Sciatic nerve (tissue), 2 donors: ENCODE measurements around the gene CRBN. TPM values are rescaled to one million over a fixed set of nuclear protein-coding genes. Genes with fewer than 3 reads are reported as not detected.

ENCODE experiments used
- ATAC-seq: fragments of 200-7000 bp; cut with Tn5 transposase; one replicate; pipeline ENCODE4 v1.9.1; 2020; ENCODE audit warnings: mild to moderate bottlenecking, moderate library complexity
- DNase-seq: peaks from one replicate; pipeline ENCODE4 v3.0.0-alpha.2; 2020; ENCODE audit warnings: low spot score
- intact Hi-C: fragments of 100-400 bp; cut with DNase I; formaldehyde crosslinking; loops from one replicate; pipeline ENCODE4 v1.14.2; 2022
- total RNA-seq: library from RNA; stranded (reverse); fragmentation: NEBNext Ultra II Directional; extraction: Animal tissue kit (Norgen Biotek cat#: 25700); gene quantifications from one replicate; pipeline ENCODE4 v1.2.1, GENCODE V29; 2021
- donor health status: DM: no; HTN: no; CAD: no.
- donor health status: DM: no; HTN: no; CAD: no.

The CRBN gene
- total RNA-seq: 87.5 TPM

DNA sequence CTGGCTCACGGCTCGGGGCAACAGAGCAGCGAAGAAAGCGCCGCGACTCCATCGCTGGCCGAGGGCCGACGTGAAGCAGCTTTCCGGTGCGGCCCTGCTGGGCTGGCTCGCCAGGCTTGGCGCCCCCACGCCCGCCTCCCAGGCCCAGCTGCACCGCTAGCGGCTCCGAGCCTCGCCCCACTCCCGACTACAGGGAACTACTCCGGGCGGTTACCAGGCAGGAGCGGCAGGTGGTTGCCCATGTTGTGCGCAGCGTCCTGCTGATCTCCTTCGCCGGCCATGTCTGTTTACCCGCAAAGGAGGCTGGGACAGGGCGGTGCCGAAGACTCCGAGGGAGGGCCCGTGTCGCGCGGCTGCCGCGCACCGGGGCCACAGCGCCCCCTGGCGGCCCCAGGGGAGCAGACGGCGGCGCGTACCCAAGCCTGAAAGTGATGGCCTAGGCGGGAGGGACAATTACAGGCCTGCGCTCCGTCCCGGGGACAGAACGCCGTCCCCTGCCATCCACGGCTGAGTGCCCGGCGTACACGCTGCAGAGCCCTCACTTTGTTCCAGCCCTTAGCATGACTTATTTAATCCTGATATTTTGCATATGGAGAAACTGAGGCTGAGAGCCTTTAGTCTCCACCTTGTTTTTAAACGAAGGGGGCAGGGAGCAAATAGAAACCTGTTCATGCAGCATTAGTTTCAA is at the start of gene CRBN:
Gene CRBN, minus strand, starts transcription at position 285 of the 688 bp plus-strand sequence. Its CDS starts 4 bp downstream, at position 281.
- peak; percentile 98 for ATAC-seq

DNA sequence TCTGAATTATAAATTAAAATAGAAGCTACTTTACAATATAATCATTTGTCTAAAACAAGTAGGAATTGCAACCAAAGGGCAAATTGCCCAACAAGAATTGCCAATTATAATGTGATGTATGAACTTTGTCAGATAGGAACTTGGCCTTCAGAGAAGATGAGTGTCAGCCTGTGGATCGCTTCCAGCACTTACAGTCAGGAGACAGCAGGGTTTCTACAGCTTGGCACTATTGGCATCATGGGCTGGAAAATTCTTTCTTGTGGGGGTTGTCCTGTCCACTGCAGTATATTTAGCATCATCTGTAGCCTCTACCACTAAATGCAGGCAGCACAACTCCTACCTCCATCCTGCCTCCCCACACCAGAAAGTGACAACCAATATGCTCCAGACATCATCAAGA is 48.1 kb upstream of the CRBN start:
- no peak for ATAC-seq
- no peak for DNase-seq
- intact Hi-C loops: no loop called here

More for the DNA sequence above, at the start of gene CRBN:
- DNase-seq: peak; percentile 91
- intact Hi-C loops: no loop called here

DNA sequence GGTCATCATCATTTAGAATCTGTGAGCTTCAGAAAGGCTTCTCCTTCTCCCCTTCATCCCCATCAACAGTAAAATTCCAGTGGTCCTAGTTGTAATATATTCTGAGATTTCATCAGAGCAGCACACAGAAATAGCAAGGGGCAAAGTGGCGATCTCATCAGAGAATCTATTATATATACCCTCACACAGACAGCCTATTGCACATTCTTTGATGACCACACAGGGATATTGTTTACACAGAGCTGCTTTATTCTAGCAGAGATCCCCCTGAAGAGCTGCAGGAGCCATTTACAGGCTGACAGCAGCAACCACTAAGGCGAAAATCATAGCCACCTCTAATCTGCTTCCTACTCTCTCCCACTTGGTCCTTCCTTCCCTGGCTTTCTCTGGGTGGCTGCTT is 42.0 kb upstream of the CRBN start:
- intact Hi-C loops: no loop called here
- DNase-seq (no peak), ATAC-seq (no peak)

DNA sequence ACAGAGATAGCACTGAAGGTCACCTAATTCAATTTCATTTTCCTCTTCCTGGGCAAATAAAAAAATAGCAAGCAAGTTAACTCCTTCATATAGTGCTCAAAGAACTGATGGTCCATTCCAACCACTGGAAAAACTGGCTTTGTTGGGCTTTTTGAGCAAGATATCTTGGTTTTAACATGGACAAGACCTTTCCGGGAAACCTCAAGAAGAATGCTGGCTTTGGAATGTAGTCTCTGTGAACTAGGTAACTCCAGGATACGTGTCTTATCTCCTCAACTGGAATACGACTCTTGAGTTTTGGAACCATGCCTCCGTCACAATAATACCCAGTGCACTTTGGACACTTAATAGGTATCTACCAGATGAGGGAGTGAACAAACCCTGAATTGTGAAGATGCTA is 36.9 kb upstream of the CRBN start:
- no peak for ATAC-seq
- DNase-seq: no peak
- intact Hi-C loops: no loop called here

DNA sequence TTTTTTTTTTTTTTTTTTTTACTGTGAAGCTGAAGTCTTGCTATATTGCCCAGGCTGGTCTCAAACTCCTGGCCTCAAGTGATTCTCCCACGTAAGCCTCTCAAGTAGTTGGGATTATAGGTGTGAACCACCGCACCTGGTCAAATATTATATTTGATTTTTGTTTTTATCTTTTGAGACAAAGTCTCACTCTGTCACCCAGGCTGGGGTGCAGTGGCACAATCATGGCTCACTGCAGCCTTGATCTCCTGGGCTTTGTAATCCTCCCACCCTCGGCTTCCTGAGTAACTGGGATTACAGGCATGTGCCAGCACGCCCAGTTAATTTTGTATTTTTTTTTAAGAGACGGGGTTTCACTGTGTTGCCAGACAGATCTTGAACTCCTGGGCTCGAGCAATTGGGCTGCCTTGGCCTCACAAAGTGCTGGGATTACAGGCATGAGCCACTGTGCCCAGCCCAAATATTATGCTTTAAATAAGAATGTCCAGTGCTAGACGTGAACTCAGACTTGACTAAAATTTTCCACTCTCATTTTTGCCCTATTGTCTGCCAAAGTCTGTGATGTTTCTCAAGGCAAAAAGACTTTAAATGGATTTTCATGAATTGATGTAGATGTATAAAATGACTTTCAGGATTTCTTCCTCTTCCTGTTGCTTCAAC is 33.4 kb upstream of the CRBN start:
- intact Hi-C loops: no loop called here
- DNase-seq (no peak), ATAC-seq (no peak)

DNA sequence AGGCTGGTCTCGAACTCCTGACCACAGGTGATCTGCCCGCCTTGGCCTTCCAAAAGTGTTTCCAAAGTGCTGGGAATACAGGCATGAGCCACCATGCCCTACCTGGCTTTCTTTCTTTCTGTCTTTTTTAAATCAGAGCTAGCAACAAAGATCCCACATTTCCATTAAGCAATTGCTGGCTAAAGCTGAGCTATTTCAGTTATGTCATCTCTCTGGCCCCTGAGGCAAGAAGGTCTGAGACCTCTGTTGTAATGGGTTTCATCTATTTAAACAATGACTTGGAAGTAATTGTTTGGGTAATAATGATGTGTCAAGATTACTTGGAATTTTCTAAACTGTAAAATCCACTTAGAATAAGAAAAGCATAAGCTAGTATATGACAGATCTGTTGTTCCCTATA is 30.2 kb upstream of the CRBN start:
- DNase-seq (no peak), ATAC-seq (no peak)
- intact Hi-C loops: no loop called here

DNA sequence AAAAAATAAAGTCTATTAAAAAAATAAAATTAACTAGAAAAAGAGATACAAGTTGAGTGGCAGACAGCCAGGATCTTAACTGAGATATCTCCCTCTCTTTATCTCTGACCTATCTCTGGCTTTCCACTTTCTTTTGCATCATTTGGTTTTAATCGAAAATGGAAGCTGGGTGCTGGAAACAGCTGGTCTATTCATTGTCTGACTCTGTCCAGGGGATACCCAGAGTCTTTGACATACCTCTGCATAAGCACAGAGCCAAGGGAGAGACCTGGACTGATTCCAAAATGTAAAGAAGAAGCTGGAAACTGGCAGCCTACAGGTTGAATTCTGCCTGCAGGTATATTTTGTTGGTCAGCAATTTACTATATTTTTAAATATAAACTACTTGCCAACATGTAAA is 29.6 kb upstream of the CRBN start:
- DNase-seq (no peak), ATAC-seq (no peak)
- intact Hi-C loops: no loop called here

DNA sequence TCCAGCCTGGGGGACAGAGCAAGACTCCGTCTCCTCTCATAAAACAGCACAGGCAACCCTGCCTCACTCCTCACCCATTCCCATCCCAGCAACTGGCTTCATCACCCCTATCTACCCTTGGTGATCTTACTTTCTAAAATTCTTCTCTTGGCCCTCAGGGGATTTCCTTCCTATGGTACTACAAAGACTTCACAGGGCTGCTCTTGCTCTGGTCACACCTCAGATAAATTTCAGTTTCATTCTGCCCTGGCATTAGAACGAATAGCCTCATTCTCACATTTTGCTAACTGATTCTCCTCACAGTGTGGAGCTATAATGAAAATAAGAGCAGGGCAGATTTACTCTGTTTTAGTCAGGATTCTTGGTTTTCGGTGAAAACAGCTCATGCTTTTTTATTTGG is 22.1 kb upstream of the CRBN start:
- DNase-seq (no peak), ATAC-seq (no peak)
- intact Hi-C loops: loop anchor here (5.0 kb wide), 1 partner anchor 1071 kb away; no protein-coding TSS in a partner anchor

DNA sequence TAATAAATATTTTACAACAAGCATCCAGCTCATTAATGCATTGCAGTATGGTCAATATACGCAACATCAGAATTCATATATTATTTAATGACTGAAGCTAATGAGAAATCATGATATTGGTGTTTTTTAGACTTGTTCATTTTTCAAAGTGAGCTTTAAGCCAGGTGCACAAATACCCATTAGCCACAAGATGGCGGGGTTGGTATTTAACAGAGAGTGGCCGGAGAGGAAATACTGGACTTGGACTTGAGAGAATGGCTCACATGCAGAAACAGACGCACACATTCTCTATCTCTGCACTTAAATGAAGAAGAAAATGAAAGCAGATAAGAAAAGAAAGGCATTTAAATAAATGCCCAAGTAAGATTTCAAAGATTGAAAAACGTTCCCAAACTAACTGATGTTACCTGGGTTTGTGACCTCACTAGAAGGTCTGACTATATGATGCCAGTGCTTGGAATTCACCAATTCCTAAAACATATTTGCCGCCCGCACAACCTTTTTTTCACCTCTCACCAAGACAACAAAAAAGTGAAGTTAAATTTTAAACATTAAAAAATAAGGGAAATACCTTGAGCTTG is 21.2 kb upstream of the CRBN start:
- intact Hi-C loops: loop anchor here (5.0 kb wide), 1 partner anchor 1072 kb away; no protein-coding TSS in a partner anchor
- peak; percentile 73 for ATAC-seq
- peak; percentile 66 for DNase-seq

DNA sequence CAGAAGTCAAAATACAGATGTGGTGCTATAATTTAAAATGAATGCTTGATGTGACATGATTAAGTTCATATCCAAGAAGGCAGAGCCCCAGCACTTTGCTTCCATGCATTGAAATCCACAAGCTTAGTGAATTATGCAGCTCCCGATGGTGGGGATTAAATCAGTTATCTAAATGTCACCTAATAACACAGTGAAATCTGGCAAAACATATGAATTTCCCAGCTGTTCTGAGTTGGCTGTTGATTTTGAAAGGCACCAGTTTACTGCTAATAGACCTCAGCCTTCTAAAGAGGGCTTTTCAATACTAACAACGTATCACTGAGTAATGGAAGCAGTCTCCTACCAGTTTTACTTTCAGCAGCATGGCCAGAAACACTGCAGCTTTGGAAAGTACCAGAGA is 19.8 kb upstream of the CRBN start:
- no peak for ATAC-seq
- no peak for DNase-seq
- intact Hi-C loops: no loop called here

DNA sequence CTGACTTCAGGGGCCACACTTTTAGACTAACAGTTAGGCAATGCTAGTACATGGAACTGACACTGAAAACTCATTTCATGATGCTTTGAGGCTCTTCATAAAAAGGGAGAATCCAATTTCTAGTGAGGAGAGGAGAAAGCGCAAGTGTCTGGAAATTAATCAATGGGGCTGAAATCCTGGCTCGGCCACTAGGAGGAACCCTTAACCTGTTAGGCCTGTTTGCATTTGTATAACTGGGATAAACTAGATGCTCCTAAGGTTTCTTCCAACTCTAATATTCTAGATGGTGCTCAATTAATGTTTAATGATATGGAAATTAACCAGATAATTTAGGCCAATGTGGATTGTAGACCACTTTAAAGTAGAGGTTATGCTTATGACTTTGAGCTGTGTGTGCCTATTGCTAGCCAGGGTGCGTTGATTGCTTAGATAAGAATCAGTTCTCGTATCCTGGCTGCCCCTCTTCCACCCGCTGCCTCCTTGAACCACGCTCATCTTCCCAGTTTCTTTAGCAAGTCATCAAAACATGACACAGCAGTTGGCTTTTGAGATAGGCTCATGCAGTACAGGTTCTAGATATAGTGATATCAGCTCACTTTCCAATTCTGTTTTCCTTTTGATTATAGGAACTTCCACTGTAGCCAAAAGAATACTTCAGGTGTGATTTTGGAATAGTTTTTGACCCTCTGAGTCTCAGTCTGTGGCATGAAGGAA is 16.8 kb upstream of the CRBN start:
- intact Hi-C loops: no loop called here
- ATAC-seq: no peak
- no peak for DNase-seq

DNA sequence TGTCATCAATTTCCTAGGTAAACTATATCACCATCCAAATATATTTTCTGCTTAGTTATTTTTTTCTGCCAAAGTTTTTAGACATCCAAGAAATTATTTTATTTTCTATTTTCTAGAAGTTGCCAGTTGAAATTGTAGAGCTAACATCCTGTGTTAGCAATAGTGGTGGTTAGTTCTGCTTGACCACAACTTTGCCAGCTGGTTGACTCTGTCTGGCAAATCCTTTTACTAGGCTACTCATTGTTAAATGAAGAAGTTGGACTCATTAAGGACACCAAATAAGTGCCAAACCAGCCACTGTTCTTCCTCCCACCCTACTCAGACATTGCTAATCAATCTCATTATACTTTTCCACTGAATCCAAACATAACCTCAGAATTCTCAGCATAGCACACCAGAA is 15.4 kb upstream of the CRBN start:
- DNase-seq (no peak), ATAC-seq (no peak)
- intact Hi-C loops: no loop called here

DNA sequence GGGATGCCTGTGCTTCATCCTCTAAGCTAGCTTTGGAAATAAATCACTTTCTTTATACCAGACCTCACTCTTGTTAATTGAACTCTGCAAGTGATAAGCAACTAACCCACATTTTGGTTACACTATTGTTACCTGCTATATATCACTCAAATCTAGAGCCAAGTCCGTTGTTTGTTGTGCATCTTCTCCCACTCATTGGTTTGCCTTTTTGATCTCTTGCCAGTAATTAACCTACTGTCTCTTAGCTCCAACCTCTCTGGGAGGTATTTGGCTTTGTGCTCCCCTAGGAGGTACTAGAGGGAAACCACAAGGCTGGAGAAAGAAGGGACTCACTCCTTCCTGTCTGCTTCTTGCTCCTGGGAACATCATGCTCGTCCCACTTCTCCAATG is 12.8 kb upstream of the CRBN start:
- ATAC-seq (no peak), DNase-seq (no peak)
- intact Hi-C loops: no loop called here

DNA sequence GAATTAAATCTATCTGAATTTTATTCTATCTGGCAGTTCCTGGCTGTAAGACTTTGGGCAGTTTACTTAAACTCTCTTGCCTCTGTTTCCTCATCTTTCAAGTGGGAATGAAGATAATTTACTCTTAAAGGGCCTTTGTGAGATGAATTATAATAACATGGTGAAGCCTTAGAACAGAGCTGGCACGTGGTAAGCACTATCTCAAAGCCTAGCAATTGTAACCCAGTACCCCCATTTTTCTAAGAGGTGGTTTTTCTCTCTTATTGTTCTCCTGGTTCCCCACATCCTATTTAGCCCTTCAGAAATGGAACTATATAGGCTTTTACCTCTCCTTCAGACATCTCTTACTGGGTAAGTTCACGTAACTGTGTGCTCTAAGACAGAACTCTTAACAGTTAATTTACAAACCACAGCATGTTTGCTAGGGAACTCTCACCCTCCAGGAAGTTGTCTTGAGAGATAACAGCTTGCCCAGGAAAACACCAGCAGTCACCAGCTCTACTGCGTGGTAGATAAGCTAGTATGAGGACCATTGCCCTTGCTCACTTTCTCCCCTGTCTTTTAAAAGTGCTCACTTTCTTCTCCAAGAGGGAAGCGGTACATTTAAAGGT is 12.3 kb upstream of the CRBN start:
- intact Hi-C loops: no loop called here
- ATAC-seq: no peak
- DNase-seq: no peak

DNA sequence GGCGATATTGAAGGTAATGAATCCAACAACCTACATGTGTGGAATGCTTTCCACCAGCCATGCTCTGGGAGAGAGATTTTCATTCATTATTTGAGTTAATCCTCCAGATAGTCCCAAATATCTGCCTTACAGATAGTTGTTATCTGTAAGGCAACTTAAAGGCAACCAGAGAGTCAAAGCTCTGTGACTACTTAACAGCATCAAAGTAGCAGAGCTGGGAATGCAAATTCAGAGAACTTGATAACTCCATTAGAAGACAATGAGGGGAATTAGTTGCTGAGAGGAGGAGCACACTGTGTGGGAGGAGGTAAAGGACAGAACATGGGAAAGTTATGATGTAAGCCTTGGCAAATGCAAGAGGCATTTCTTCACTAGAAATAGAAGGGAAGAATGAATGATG is 10.5 kb upstream of the CRBN start:
- intact Hi-C loops: no loop called here
- ATAC-seq: no peak
- no peak for DNase-seq

DNA sequence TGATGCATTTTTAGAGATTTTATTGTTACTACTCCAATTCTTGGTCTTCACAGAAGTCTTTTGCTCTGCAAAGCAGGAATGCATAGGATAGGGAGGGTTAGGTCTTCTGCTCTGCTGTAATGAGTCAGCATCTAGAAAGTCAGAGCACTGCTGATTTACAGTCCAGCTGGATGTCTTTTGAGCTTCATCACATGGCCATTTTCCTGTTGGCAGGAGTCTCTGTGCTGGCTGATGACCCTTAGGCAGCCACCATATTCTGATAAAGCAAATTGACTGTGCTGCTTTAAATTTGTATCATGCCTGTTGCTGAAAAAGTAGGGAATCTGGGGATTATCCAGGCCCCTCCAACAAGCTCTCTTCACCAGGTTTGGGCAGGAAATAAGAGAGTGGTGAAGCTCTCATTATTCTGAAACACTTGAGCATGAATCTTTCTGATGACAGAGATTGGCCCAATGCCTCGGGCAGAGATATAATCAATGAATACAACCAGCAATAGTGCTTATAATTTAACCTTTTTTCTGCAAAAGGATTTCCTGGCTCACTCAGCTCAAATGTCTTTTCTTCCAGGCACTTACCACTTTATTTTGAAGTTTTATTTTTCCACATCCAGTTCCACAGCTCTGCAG is 9.7 kb upstream of the CRBN start:
- intact Hi-C loops: no loop called here
- DNase-seq: no peak
- ATAC-seq: no peak

DNA sequence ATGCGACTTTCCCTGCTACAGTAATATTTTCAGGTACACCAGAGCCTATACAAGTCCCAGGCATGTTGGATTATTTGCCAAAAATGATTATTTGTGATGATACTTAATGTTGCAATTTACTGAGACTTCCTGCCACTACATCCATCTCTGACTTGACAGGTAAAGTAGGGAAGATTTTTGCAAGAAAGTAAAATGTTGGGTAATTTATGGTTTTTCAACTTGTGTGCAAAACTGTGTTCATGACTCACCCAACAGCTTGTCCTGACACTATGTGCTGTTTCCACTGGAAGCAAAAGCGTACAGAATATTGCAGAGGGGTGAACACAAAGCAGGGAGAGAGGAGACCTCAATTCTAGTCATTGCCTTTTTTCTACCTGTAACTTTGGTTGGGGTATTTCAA is 5.4 kb upstream of the CRBN start:
- intact Hi-C loops: no loop called here
- ATAC-seq (no peak), DNase-seq (no peak)

DNA sequence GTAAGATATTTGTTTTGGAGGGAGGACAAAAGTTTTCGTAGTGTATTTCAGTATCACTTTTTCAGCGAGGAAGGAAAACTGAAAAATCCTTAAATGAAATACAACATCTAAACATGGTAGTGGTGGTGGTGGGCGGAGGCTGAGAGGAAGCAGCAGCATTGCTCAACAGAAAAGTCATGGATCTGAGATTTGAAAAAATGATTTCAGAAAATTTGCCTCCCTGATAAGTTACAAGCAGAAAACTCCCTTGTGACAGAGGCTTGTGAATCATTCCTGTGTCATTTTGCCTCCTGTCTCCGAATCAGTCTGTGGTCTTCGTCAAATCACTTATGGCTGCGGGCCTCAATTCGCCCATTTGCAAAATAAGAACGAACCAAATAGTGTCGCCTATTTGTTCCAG is 965 bp upstream of the CRBN start:
- ATAC-seq (no peak), DNase-seq (no peak)
- intact Hi-C loops: no loop called here
